PC-9 (cell line): ENCODE results near the gene APOC4.

Experiments
- CTCF ChIP-seq: fragments of 200-600 bp; sonication (generic); conservative IDR thresholded peaks from 2 replicates; pipeline ENCODE4 v1.6.1; 2017; ENCODE audit warnings: mixed run types, antibody characterized with exemption, mild to moderate bottlenecking, moderate library complexity
- EZH2 ChIP-seq: fragments of 200-600 bp; sonication (generic); IDR thresholded peaks from 2 replicates; pipeline ENCODE4 v1.8.0; 2017; ENCODE audit warnings: antibody characterized with exemption, low read depth

- no peak for TF ChIP-seq CTCF
- no peak for TF ChIP-seq EZH2
Observed at GRCh38 chr19:44908074-44908835, 33.8 kb upstream of the APOC4 start.
